Measurements from ENCODE around the gene ZNF397.

ZNF397 gene

DNA sequence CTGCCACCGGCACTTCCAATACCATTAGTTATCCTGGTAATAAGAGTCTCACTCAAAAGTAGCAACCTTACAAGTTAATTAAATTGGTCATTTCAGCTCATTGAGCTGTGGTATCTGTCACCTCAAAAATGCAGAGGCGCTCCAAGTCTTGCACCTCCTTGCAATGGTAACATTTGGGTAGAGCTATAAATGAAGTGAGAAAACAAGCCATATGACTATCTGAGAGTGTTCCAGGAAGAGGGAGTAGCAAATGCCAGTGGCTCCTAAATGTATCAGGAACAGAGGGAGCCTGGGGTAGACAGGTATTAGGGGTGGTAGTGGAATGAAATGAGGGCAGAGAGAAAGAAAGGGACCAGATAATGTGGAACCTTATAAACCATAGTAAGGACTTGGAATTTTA, 55.2 kb downstream of the ZNF397 start:
- no peak for DNase-seq (ENCODE audit: low read depth)

- no peak for DNase-seq (ENCODE audit: low read depth)
Observed at GRCh38 chr18:35303610-35304009, 62.8 kb downstream of the ZNF397 start.

- no peak for DNase-seq (ENCODE audit: low read depth)
Observed at GRCh38 chr18:35306588-35307250, 65.9 kb downstream of the ZNF397 start.

All from stromal cell of bone marrow (primary cell).